Nephron (organoid): ENCODE data around the gene ACVR2B.

Experiments used
- H3K27ac Mint-ChIP-seq, 3 experiments: 2 replicates each; pipeline ENCODE4 v1.8.0; 2020; ENCODE audit warnings: mixed read lengths in 3 of 3, mild to moderate bottlenecking in 2 of 3, moderate library complexity in 1 of 3
- H3K27me3 Mint-ChIP-seq: 2 replicates; pipeline ENCODE4 v1.8.0; 2021; ENCODE audit warnings: low read depth, mild to moderate bottlenecking, moderate library complexity, mixed read lengths
- H3K36me3 Mint-ChIP-seq: 2 replicates; pipeline ENCODE4 v1.8.0; 2020; ENCODE audit warnings: low read depth, mixed read lengths
- H3K4me1 Mint-ChIP-seq: 2 replicates; pipeline ENCODE4 v1.8.0; 2020; ENCODE audit warnings: mixed read lengths
- H3K4me3 Mint-ChIP-seq, 3 experiments: 2 replicates each; pipeline ENCODE4 v1.8.0; 2020; ENCODE audit warnings: mild to moderate bottlenecking in 3 of 3, mixed read lengths in 3 of 3, moderate library complexity in 2 of 3
- H3K9me3 Mint-ChIP-seq: 2 replicates; pipeline ENCODE4 v1.8.0; 2020; ENCODE audit warnings: mixed read lengths
- CTCF ChIP-seq, 3 experiments: fragments of 200-600 bp; sonication (generic); IDR thresholded peaks; one replicate each; pipeline ENCODE4 v1.5.0; 2021; ENCODE audit warnings: antibody characterized with exemption in 3 of 3; ENCODE audit not compliant: unreplicated experiment in 3 of 3

The ACVR2B gene

GRCh38 chr3:38491215-38491614 lies 37.5 kb downstream of the ACVR2B start:
- H3K27me3 Mint-ChIP-seq, result no peaks in the 10 kb centered on the region
- no peak overlapping the region for H3K4me3 Mint-ChIP-seq
- H3K27ac Mint-ChIP-seq, result peak overlapping the region in 1 of 3 experiments; percentile 63
- peaks cover 34% of the 10 kb centered on the region for H3K4me1 Mint-ChIP-seq
- no peaks in the 10 kb centered on the region for H3K9me3 Mint-ChIP-seq
- peaks cover 21% of the 10 kb centered on the region for H3K36me3 Mint-ChIP-seq
- TF ChIP-seq CTCF (IDR thresholded peaks at IDR 0.05; ENCODE audit: unreplicated experiment in 3 of 3), result no peak

- H3K4me1 Mint-ChIP-seq, result peaks cover 38% of the 10 kb centered on the region
- peak overlapping the region; percentile 55 to 83 (median 78) for H3K27ac Mint-ChIP-seq
- H3K9me3 Mint-ChIP-seq, result no peaks in the 10 kb centered on the region
- H3K27me3 Mint-ChIP-seq, result no peaks in the 10 kb centered on the region
- no peak for TF ChIP-seq CTCF (IDR thresholded peaks at IDR 0.05; ENCODE audit: unreplicated experiment in 3 of 3)
- peak overlapping the region in 2 of 3 experiments; percentile 28 to 43 for H3K4me3 Mint-ChIP-seq
- H3K36me3 Mint-ChIP-seq, result peaks cover 13% of the 10 kb centered on the region
Observed at GRCh38 chr3:38493031-38493430, 39.3 kb downstream of the ACVR2B start.

- no peaks in the 10 kb centered on the region for H3K27me3 Mint-ChIP-seq
- H3K4me3 Mint-ChIP-seq, result peak within 1 kb of the TSS; percentile 91 to 93 (median 91)
- H3K9me3 Mint-ChIP-seq, result no peaks in the 10 kb centered on the region
- peaks cover 21% of the 10 kb centered on the region for H3K36me3 Mint-ChIP-seq
- peak; percentile 91 to 95 (median 91) for TF ChIP-seq CTCF (IDR thresholded peaks at IDR 0.05; ENCODE audit: unreplicated experiment in 3 of 3)
- H3K4me1 Mint-ChIP-seq, result peaks cover 39% of the 10 kb centered on the region
- H3K27ac Mint-ChIP-seq, result peak within 1 kb of the TSS; percentile 71 to 91 (median 91)
Observed at GRCh38 chr3:38496131-38496910, 42.6 kb downstream of the ACVR2B start, which contains the start of gene EXOG. Gene EXOG (plus strand): TSS chr3:38496340. CDS start chr3:38496368, 28 bp downstream.

GRCh38 chr3:38497031-38497430 lies 43.3 kb downstream of the ACVR2B start:
- Mint-ChIP-seq H3K27me3 (no peaks in the 10 kb centered on the region), H3K27ac (peak overlapping the region; percentile 71 to 91 (median 91)), H3K4me3 (peak overlapping the region; percentile 91 to 93 (median 91)), H3K9me3 (no peaks in the 10 kb centered on the region), H3K36me3 (peaks cover 22% of the 10 kb centered on the region), H3K4me1 (peaks cover 34% of the 10 kb centered on the region)
- no peak for TF ChIP-seq CTCF (IDR thresholded peaks at IDR 0.05; ENCODE audit: unreplicated experiment in 3 of 3)

- H3K4me3 Mint-ChIP-seq, result no peak overlapping the region
- H3K36me3 Mint-ChIP-seq, result peaks cover 29% of the 10 kb centered on the region
- H3K27ac Mint-ChIP-seq, result no peak overlapping the region
- peaks cover 24% of the 10 kb centered on the region for H3K4me1 Mint-ChIP-seq
- H3K9me3 Mint-ChIP-seq, result no peaks in the 10 kb centered on the region
- TF ChIP-seq CTCF (IDR thresholded peaks at IDR 0.05; ENCODE audit: unreplicated experiment in 3 of 3), result no peak
- H3K27me3 Mint-ChIP-seq, result no peaks in the 10 kb centered on the region
Observed at GRCh38 chr3:38500688-38501417, 47.2 kb downstream of the ACVR2B start.
